CD4-positive, alpha-beta memory T cell (primary cell): ENCODE measurements around the gene NCKIPSD. TPM values are rescaled to one million over a fixed set of nuclear protein-coding genes. Genes with fewer than 3 reads are reported as not detected.

ENCODE experiments used
- CTCF ChIA-PET: fragments of 350-600 bp; sonication (Branson Sonifier 250); formaldehyde crosslinking; loops from one replicate; lab custom pipeline; 2021; ENCODE audit warnings: inconsistent platforms; ENCODE audit not compliant: partially characterized antibody; lab: Charles Lee
- POLR2A ChIA-PET: fragments of 350-600 bp; sonication (Branson Sonifier 250); formaldehyde crosslinking; loops from one replicate; lab custom pipeline; 2021; ENCODE audit not compliant: partially characterized antibody; lab: Charles Lee
- DNase-seq, 5 donors: peaks; one replicate each; pipeline versions ENCODE4 v3.0.0 to v3.0.0-alpha.2; 2020 to 2022; ENCODE audit warnings: mixed read lengths in 1 of 5
- H3K27ac ChIP-seq: one replicate; pipeline ENCODE4 v1.7.0; 2013; ENCODE audit warnings: low read depth, low read length
- H3K27me3 ChIP-seq: 2 replicates; pipeline ENCODE4 v1.7.0; 2013; ENCODE audit warnings: mild to moderate bottlenecking, low read length, moderate library complexity; ENCODE audit not compliant: insufficient read depth
- H3K36me3 ChIP-seq: 2 replicates; pipeline ENCODE4 v1.7.0; 2013; ENCODE audit warnings: mild to moderate bottlenecking, low read length, moderate library complexity; ENCODE audit not compliant: insufficient read depth
- H3K4me1 ChIP-seq: 2 replicates; pipeline ENCODE4 v1.7.0; 2013; ENCODE audit warnings: mild to moderate bottlenecking, low read length, moderate library complexity; ENCODE audit not compliant: insufficient read depth
- H3K4me3 ChIP-seq, 2 donors: one replicate each; pipeline ENCODE4 v1.7.0; 2013; ENCODE audit warnings: low read length in 2 of 2, mild to moderate bottlenecking in 1 of 2
- H3K9me3 ChIP-seq, 2 donors: one replicate each; pipeline ENCODE4 v1.7.0; 2013; ENCODE audit warnings: low read length in 2 of 2, control low read depth in 1 of 2; ENCODE audit not compliant: control insufficient read depth in 1 of 2
- H3K27ac Mint-ChIP-seq, 7 donors: one replicate each; pipeline ENCODE4 v1.8.0; 2020 to 2021; ENCODE audit warnings: mixed read lengths in 7 of 7, mild to moderate bottlenecking in 6 of 7, inconsistent platforms in 3 of 7, moderate library complexity in 3 of 7
- H3K27me3 Mint-ChIP-seq, 2 donors: one replicate each; pipeline ENCODE4 v1.8.0; 2020 to 2021; ENCODE audit warnings: mixed read lengths in 2 of 2
- H3K36me3 Mint-ChIP-seq, 2 donors: one replicate each; pipeline ENCODE4 v1.8.0; 2020 to 2021; ENCODE audit warnings: mixed read lengths in 2 of 2, inconsistent platforms in 1 of 2, mild to moderate bottlenecking in 1 of 2
- H3K4me1 Mint-ChIP-seq, 4 donors: one replicate each; pipeline ENCODE4 v1.8.0; 2020 to 2021; ENCODE audit warnings: mixed read lengths in 4 of 4, mild to moderate bottlenecking in 1 of 4
- H3K4me3 Mint-ChIP-seq, 8 donors: one replicate each; pipeline ENCODE4 v1.8.0; 2020 to 2021; ENCODE audit warnings: mixed read lengths in 8 of 8, mild to moderate bottlenecking in 7 of 8, moderate library complexity in 6 of 8, inconsistent platforms in 3 of 8
- H3K9me3 Mint-ChIP-seq, 8 donors: one replicate each; pipeline ENCODE4 v1.8.0; 2020 to 2021; ENCODE audit warnings: mixed read lengths in 8 of 8, mild to moderate bottlenecking in 5 of 8, inconsistent platforms in 3 of 8, moderate library complexity in 1 of 8
- intact Hi-C: fragments of 100-400 bp; cut with micrococcal nuclease; formaldehyde crosslinking; loops from one replicate; pipeline ENCODE4 v1.15.1; 2023
- polyA plus RNA-seq, 2 donors: library from polyadenylated mRNA; unstranded; fragments of 300-500 nt; fragmentation: Illumina TruSeq; gene quantifications; one replicate each; pipeline ENCODE4 v1.2.3, GENCODE V29; 2021
- total RNA-seq, 2 experiments: library from RNA; stranded (reverse); gene quantifications; one replicate each; pipeline ENCODE4 v1.2.3, GENCODE V29; 2021

Gene NCKIPSD
- total and polyA plus RNA-seq, 4 experiments from 2014 or later: 8.3 to 21.7 (median 18.1) TPM

GRCh38 chr3:48660800-48661400, 24.8 kb downstream of the NCKIPSD start:
- intact Hi-C loops: no loop called here
- DNase-seq: no peak
- H3K4me1 Mint-ChIP-seq: peaks cover 9 to 47% (median 19%) of the 10 kb centered on the region in 4 donors
- H3K27me3 Mint-ChIP-seq: peaks cover 1 to 10% of the 10 kb centered on the region in 2 donors
- peak overlapping the region in 1 of 7 donors; percentile 61 for H3K27ac Mint-ChIP-seq
- Histone ChIP-seq H3K9me3 (no peaks in the 10 kb centered on the region), H3K36me3 (no peaks in the 10 kb centered on the region), H3K27me3 (peaks cover 6% of the 10 kb centered on the region), H3K27ac (no peak overlapping the region), H3K4me1 (peaks cover 37% of the 10 kb centered on the region), H3K4me3 (no peak overlapping the region)
- CTCF ChIA-PET: no interaction called here
- POLR2A ChIA-PET: interaction anchor here (1.0 to 3.4 kb wide), 6 partner anchors 13 to 433 kb away, joined by 3 to 12 read pairs (median 4); partner anchors contain the start of genes IP6K2, NCKIPSD, NME6 and QRICH1
- no peak overlapping the region for H3K4me3 Mint-ChIP-seq
- H3K9me3 Mint-ChIP-seq: peaks cover 0 to 10% (median 0%) of the 10 kb centered on the region in 8 donors
- no peaks in the 10 kb centered on the region for H3K36me3 Mint-ChIP-seq

GRCh38 chr3:48656841-48657281, 28.9 kb downstream of the NCKIPSD start:
- peaks cover 25% of the 10 kb centered on the region for H3K4me1 ChIP-seq
- H3K4me3 Mint-ChIP-seq: peak overlapping the region; percentile 65 to 85 (median 72)
- peak overlapping the region; percentile 38 for H3K27ac ChIP-seq
- no peaks in the 10 kb centered on the region for H3K27me3 ChIP-seq
- ChIA-PET CTCF (interaction anchor here (0.6 to 1.8 kb wide), 8 partner anchors 21 to 462 kb away, joined by 3 to 7 read pairs (median 4); partner anchors contain the start of gene SLC26A6), POLR2A (interaction anchor here (0.6 to 2.4 kb wide), 3 partner anchors 22 to 130 kb away, joined by 3 to 14 read pairs (median 4); partner anchors contain the start of genes SLC26A6 and UQCRC1)
- peak overlapping the region in 6 of 7 donors; percentile 62 to 88 (median 74) for H3K27ac Mint-ChIP-seq
- peaks cover 0 to 3% of the 10 kb centered on the region in 2 donors for H3K27me3 Mint-ChIP-seq
- peaks cover 0 to 1% of the 10 kb centered on the region in 2 donors for H3K36me3 Mint-ChIP-seq
- H3K4me3 ChIP-seq: peak overlapping the region; percentile 29 to 59
- no peaks in the 10 kb centered on the region for H3K9me3 ChIP-seq
- intact Hi-C loops: loop anchor here (1.0 kb wide), 4 partner anchors 22 to 99 kb away; partner anchors contain the start of genes NCKIPSD, SLC26A6 and UQCRC1
- no peaks in the 10 kb centered on the region for H3K36me3 ChIP-seq
- H3K9me3 Mint-ChIP-seq: peaks cover 0 to 10% (median 0%) of the 10 kb centered on the region in 8 donors
- peak in 4 of 5 donors; percentile 23 to 49 (median 28) for DNase-seq
- peaks cover 5 to 37% (median 12%) of the 10 kb centered on the region in 4 donors for H3K4me1 Mint-ChIP-seq

- Mint-ChIP-seq H3K4me1 (peaks cover 5 to 31% (median 10%) of the 10 kb centered on the region in 4 donors), H3K27me3 (peaks cover 0 to 3% of the 10 kb centered on the region in 2 donors), H3K4me3 (peak overlapping the region; percentile 80 to 88 (median 84)), H3K9me3 (peaks cover 0 to 10% (median 0%) of the 10 kb centered on the region in 8 donors), H3K27ac (peak overlapping the region; percentile 82 to 93 (median 88)), H3K36me3 (peaks cover 0 to 1% of the 10 kb centered on the region in 2 donors)
- POLR2A ChIA-PET: interaction anchor here (0.6 to 2.4 kb wide), 3 partner anchors 21 to 129 kb away, joined by 3 to 14 read pairs (median 4); partner anchors contain the start of genes SLC26A6 and UQCRC1
- CTCF ChIA-PET: interaction anchor here (0.6 to 1.8 kb wide), 8 partner anchors 21 to 462 kb away, joined by 3 to 7 read pairs (median 4); partner anchors contain the start of gene SLC26A6
- peak; percentile 86 to 91 (median 88) for DNase-seq
- Histone ChIP-seq H3K9me3 (no peaks in the 10 kb centered on the region), H3K4me1 (peaks cover 19% of the 10 kb centered on the region), H3K36me3 (no peaks in the 10 kb centered on the region), H3K27me3 (no peaks in the 10 kb centered on the region), H3K27ac (peak overlapping the region; percentile 38), H3K4me3 (peak overlapping the region; percentile 29 to 59)
- intact Hi-C loops: loop anchor here (1.0 kb wide), 4 partner anchors 21 to 98 kb away; partner anchors contain the start of genes NCKIPSD, SLC26A6 and UQCRC1
Measured at GRCh38 chr3:48656061-48656840, 29.5 kb downstream of the NCKIPSD start.

GRCh38 chr3:48655606-48656005, 30.1 kb downstream of the NCKIPSD start:
- POLR2A ChIA-PET: interaction anchor here (2.4 kb wide), 1 partner anchor 21 kb away, joined by 14 read pairs; the partner anchor contains the start of gene SLC26A6
- H3K9me3 Mint-ChIP-seq: peaks cover 0 to 7% (median 0%) of the 10 kb centered on the region in 8 donors
- CTCF ChIA-PET: interaction anchor here (1.7 to 1.8 kb wide), 2 partner anchors 20 to 21 kb away, joined by 4 to 5 read pairs; partner anchors contain the start of gene SLC26A6
- Histone ChIP-seq H3K27me3 (no peaks in the 10 kb centered on the region), H3K36me3 (no peaks in the 10 kb centered on the region), H3K9me3 (no peaks in the 10 kb centered on the region), H3K4me1 (peaks cover 18% of the 10 kb centered on the region), H3K4me3 (peak overlapping the region in 1 of 2 donors; percentile 59), H3K27ac (peak overlapping the region; percentile 38)
- DNase-seq: peak; percentile 45 to 85 (median 55)
- peaks cover 0 to 3% of the 10 kb centered on the region in 2 donors for H3K27me3 Mint-ChIP-seq
- H3K4me3 Mint-ChIP-seq: peak overlapping the region; percentile 76 to 88 (median 84)
- intact Hi-C loops: loop anchor here (1.0 kb wide), 4 partner anchors 20 to 97 kb away; partner anchors contain the start of genes NCKIPSD, SLC26A6 and UQCRC1
- peaks cover 5 to 28% (median 10%) of the 10 kb centered on the region in 4 donors for H3K4me1 Mint-ChIP-seq
- H3K27ac Mint-ChIP-seq: peak overlapping the region; percentile 82 to 93 (median 88)
- H3K36me3 Mint-ChIP-seq: peaks cover 0 to 1% of the 10 kb centered on the region in 2 donors

GRCh38 chr3:48655063-48655462, 30.7 kb downstream of the NCKIPSD start:
- no peaks in the 10 kb centered on the region for H3K36me3 ChIP-seq
- peak overlapping the region in 1 of 2 donors; percentile 59 for H3K4me3 ChIP-seq
- Mint-ChIP-seq H3K27ac (peak overlapping the region; percentile 75 to 84 (median 79)), H3K36me3 (peaks cover 0 to 1% of the 10 kb centered on the region in 2 donors), H3K4me3 (peak overlapping the region; percentile 63 to 88 (median 79)), H3K9me3 (peaks cover 0 to 4% (median 0%) of the 10 kb centered on the region in 8 donors), H3K4me1 (peaks cover 5 to 28% (median 10%) of the 10 kb centered on the region in 4 donors), H3K27me3 (peaks cover 0 to 3% of the 10 kb centered on the region in 2 donors)
- peaks cover 18% of the 10 kb centered on the region for H3K4me1 ChIP-seq
- peak overlapping the region; percentile 38 for H3K27ac ChIP-seq
- intact Hi-C loops: no loop called here
- POLR2A ChIA-PET: interaction anchor here (0.9 kb wide), 1 partner anchor 46 kb away, joined by 3 read pairs; the partner anchor contains the start of gene UQCRC1
- CTCF ChIA-PET: interaction anchor here (1.8 to 2.3 kb wide), 2 partner anchors 20 kb away, joined by 4 to 6 read pairs; partner anchors contain the start of gene SLC26A6
- H3K9me3 ChIP-seq: no peaks in the 10 kb centered on the region
- no peaks in the 10 kb centered on the region for H3K27me3 ChIP-seq
- no peak for DNase-seq

GRCh38 chr3:48652923-48653715, 32.6 kb downstream of the NCKIPSD start:
- Histone ChIP-seq H3K27ac (no peak overlapping the region), H3K36me3 (no peaks in the 10 kb centered on the region), H3K27me3 (no peaks in the 10 kb centered on the region), H3K9me3 (no peaks in the 10 kb centered on the region), H3K4me1 (peaks cover 18% of the 10 kb centered on the region), H3K4me3 (no peak overlapping the region)
- no peak for DNase-seq
- ChIA-PET POLR2A (no interaction called here), CTCF (interaction anchor here (2.3 kb wide), 1 partner anchor 18 kb away, joined by 6 read pairs; the partner anchor contains the start of gene SLC26A6)
- H3K27ac Mint-ChIP-seq: peak overlapping the region in 2 of 7 donors; percentile 37 to 82
- H3K9me3 Mint-ChIP-seq: peaks cover 0 to 4% (median 0%) of the 10 kb centered on the region in 8 donors
- intact Hi-C loops: no loop called here
- H3K4me1 Mint-ChIP-seq: peaks cover 5 to 28% (median 10%) of the 10 kb centered on the region in 4 donors
- H3K36me3 Mint-ChIP-seq: peaks cover 0 to 1% of the 10 kb centered on the region in 2 donors
- H3K4me3 Mint-ChIP-seq: peak overlapping the region in 3 of 8 donors; percentile 29 to 51 (median 35)
- no peaks in the 10 kb centered on the region for H3K27me3 Mint-ChIP-seq
